GF-D8 (cell line): ENCODE measurements around the gene METTL25B.

Experiments
- DNase-seq: peaks from one replicate; lab custom pipeline; 2025; lab: John Stamatoyannopoulos, UW

Gene METTL25B

DNA sequence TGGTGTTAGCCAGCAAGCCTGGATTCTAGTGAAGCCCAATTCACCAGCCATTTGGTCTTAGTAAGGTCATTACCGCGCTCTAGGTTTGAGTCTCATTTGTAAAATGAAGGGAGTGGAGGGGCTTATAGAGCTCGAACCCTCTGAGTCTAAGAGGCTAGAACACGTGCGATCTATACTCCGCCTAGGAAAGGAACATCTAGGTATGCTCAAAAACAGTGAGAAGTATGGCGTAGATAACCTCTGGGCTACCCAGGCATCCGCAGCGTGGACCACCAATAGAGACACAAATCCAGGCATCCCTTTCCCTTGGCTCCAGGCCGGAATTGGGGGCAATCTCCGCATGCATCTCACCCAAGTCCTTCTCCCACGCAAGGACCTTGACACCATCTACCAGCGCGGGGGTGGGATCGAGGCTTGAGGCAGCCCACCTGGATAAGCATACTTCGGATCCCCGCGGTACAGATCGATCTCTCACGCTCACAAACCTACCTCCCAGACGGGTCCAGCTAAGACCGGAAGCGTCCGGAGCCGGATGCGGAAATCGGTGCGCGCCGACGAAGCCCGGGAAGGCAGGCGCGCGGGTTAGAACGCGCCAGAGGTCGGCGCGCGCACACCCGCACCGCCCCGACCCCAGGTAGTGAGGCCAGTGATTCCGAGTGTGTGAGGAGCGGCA lies at the start of gene METTL25B:
Gene METTL25B (plus strand): TSS at position 544 of the 673 bp plus-strand sequence. CDS start 636 bp downstream, outside the sequence.
- no peak for DNase-seq

DNA sequence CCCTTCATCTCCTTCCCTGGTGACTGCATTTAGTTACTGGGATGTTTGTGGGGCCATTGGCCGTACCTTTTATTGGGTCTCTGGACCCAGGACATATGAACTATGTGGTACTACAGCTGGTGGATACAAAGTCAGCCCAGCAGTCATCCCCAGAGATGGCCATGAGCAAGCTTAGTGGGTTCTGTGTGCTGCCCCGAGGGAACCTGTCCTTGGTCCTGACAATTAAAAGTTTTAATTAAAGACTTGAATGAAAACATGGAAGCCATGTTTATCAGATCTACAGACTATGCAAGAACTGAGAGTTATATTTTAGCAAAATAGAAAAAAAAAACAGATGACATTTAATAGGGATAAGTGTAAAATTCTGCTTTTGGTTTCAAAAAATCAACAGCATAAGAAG lies 48.2 kb upstream of the METTL25B start:
- DNase-seq = no peak

DNA sequence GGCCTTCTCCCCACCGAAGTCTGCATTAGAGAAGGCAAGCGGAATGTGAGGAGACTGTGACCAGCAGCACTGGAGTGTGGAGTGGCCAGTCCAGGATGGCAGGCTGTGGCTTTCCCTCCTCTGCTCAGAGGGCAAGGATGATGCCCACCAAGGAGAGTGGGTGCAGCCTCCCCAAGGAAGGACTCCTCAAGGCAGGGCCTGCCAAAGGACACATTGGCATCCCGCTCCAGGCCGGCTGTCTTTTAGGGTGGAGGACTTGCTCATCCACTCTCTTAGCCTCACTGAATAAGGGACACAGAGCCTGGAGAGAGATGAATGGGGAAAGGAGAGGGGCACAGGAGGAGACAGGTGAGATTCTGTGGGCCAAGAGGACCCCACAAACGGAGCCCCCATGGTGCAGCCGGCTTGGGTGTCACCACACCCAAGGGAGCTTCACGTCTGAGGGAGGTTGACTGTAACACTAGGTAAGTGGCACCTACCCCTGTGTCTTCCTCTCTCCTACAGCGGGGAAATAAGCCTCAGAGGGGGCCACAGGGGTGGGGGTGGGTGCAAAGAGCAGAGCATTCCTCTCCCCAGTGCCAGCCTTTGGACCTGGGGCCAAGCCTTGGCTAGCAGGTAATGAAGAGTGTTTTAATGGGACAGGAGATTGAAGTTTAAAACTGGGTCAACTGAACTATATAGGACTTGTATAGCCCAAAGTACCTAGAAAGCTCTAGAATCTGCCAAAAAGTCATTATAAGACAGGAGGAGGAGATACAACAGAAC lies 46.9 kb upstream of the METTL25B start:
- DNase-seq = no peak

DNA sequence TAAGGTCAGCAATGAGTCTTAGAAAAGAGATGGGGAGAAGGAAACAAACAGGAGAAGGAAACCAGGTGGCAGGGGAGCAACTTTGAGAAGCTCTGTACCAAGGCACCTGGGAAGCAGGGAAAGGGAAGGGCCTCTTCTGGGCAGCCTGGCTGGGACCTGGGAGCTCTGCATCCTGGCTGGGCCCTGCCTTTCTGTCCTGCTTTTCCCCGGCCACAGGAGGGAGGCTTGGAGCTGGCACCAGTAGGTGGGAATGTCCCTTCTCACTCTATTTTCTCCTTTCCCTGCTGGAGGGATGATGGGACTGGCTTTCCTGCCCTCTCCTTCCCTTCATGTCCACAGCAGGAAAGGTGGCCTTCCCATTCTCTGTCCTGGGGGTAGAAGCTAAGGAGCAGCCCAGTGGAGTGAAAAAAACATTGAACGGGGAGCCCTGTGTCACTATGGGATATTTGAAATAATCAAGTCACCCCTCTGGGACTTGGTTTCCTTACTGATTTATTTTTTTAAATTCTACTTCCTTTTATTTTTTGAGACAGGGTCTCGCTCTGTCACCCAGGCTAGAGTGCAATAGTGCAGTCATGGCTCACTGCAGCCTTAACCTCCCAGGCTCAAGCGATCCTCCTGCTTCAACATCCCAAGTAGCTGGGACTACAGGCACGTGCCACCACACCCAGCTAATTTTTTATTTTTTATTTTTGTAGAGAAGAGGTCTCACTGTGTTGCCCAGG lies 45.9 kb upstream of the METTL25B start:
- no peak for DNase-seq

DNA sequence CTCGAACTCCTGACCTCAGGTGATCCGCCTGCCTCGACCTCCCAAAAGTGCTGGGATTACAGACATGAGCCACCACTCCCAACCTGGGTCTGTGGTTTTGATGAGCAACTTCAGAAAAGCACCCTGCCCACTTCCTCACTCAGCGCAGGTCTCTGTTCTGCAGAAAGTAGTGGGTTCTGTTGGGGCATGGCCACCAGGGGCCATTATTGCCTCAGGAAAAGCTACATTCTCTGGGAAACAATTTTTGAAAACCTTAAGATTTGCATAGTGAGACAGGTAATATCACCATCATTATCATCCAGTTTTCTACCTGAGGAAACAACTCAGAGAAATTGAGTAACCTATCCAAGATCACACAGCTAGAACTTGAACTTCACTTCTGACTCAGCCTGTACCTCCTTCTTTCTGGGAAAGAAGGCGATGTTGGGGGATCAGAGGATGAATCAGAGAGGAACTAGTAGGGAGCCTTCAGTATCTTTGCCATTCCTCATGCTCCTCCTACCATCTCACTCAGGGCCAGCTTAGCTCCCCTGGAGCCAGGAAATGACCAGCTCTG lies 44.0 kb upstream of the METTL25B start:
- DNase-seq = no peak

DNA sequence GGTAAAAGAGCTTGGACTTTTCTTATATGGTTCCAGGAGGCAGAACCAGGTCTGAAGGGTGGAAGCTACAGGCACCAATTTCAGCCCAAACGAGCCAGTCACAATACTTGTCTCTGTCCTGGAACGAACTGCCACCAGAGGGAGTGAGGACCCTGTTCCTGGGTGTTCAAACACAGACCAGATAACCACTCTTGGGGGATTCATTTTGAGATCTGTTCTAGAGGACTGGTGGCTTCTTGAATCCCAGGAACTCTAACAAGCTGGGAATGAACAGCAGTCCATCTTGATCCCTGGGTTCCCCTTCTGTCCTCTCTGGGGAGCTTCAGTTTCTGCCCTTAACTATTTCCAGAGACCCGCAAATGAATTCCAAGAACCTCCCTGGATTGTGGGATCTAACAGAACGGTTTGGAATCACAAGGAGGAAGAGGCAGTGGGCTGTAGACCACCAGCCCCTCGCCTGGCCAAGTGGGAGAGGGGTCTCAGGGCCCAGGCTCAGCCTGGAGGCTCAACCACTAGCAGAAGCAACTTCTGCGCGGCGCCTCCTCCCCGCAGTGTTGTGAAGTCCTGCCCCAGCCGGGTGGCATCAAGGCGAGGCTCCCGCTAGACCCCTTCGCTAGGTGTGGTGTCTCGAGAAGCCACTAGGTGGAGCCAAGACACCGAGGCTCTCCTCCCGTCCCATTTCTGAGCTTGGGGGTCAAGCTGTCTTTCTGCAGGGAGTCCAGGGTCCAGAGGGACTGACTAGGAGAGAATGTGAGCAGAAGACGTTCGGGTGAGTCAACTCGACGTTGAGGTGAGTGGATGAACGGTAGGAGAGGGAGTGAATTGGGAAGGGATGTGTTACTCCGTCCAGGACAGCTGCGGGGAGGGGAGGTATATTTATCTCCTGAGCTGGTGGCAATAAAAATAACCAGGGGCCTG lies 39.0 kb upstream of the METTL25B start:
- peak; percentile 19 for DNase-seq

DNA sequence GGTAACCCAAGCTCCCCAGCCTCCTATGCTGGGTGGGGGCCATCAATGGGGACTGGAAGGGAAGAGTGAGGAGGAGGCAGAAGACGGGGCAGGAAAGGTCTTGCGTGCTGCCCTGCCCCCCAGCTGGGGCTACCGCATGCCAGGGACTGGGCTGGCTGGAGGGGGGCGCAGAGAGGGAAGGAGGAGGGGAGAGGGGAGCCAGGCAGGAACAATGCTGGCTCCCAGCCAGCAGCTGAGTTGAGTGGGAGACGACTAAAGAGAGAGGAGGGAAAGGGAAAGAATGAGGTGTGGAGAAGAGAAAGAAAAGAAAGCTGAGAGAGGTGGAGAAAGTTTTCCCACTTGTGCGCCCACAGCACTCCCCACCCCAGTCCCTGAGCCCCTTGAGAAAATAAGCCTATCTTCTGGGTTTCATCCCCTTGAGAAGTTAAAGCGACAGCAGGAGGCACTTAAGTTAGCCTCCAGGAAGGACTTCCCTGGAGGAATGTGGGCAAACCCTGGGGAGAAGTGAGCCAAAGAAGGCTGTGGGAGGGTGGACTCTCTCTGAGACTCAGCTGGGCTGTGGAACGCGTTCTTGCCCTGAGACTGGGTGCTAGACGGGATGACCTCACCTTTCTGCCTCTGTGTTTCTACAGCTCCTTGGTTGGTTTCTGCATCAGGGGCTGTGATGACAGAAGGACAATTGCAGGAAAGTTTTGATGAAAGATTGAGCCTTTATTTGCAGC lies 38.2 kb upstream of the METTL25B start:
- no peak for DNase-seq

DNA sequence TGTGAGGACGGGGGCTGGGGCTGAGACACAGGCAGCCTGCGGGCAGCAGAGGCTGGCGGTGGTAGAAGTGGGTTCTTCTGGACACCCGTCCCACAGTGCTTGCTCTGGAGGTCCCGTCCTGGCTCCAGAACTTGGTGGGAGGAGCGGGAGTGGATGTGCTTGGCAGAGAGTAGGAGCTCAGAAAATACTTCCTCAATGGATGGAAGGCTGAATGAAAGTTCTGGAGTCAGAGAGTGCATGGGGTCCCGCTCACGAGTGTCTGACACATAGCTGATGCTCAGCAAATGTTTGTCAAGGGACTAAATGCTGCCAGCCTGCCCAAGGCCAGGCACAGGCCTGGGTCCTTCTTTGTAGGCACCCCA lies 37.6 kb upstream of the METTL25B start:
- DNase-seq = no peak

DNA sequence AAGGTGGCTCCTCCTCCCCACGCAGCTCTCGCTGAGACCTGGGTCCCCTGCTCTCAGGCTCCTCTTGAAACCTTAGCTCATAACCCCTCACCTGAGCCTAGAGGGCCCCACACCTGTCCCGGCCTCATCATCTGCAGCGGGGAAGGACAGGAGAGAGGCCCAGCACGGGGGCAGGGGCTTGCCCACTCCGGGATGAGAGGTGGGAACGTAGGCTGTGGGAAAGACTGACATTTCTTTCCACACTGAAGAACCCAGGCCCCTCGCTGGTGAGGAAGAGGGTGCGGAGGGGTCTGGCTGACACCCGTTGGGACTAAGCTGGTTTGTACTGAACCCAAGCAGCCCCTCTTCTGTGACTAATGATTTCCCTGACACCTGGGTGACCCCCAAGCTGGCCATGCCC lies 37.1 kb upstream of the METTL25B start:
- DNase-seq = no peak

DNA sequence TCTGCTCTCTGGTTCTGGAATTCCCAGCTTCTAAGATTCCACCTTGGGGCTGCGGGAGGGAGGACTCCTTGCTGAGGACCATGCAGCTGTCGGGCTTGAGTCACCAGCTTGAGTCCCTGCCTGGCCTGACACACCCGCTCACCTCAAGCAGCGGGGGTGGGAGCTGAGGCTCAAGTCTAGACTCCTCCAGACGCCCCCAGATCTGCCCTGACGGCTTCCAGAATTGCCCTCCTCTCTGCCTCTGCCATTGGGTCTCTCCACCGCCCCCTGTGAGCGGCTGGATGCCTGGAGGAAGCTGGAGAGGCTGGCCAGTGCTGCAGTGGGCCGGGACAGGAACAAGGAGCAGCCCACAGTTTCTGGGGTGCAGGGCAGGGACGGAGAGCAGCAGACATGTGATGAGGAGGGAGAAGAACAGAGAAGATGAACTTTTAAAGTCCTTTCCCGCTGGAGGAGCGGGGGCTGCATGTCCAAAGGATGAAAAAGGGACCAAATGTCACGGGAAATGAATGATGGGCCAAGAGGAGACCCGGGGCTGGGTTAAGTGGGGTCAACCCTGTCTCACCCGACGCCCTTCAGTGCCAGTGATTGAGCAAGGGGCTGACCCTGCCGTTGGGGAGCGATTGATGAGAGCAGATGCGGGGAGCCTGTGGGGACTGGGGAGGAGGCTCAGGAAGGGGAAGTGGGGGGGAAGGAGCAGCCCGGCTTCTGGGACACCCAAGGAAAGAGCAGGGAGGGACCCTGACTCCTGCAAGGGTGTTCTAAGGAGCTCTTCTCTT lies 36.4 kb upstream of the METTL25B start:
- DNase-seq = no peak

DNA sequence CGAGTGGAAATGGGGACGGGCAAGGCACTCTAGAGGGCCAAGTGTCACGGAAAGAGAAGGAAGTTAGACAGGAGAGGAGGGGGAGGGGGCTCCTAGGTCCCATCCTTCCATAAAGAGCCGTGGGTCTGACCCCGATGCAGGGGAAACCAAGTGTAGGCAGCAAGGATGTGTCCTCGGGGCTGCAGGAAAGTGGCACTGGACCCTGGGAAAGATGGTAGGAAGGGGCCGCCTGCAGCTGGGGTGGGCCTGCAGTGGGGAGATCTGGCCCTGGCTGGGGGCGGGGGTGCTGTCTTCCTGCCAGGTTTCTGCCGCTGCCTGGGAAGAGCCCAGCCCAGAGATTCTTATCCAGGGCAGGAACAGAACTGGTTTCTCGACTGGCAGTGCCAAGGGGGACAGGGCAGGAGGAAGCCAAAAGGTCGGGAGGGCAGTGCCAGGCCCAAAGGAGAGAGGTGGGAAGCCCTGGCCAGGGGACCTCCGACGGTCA lies 35.8 kb upstream of the METTL25B start:
- DNase-seq = no peak

DNA sequence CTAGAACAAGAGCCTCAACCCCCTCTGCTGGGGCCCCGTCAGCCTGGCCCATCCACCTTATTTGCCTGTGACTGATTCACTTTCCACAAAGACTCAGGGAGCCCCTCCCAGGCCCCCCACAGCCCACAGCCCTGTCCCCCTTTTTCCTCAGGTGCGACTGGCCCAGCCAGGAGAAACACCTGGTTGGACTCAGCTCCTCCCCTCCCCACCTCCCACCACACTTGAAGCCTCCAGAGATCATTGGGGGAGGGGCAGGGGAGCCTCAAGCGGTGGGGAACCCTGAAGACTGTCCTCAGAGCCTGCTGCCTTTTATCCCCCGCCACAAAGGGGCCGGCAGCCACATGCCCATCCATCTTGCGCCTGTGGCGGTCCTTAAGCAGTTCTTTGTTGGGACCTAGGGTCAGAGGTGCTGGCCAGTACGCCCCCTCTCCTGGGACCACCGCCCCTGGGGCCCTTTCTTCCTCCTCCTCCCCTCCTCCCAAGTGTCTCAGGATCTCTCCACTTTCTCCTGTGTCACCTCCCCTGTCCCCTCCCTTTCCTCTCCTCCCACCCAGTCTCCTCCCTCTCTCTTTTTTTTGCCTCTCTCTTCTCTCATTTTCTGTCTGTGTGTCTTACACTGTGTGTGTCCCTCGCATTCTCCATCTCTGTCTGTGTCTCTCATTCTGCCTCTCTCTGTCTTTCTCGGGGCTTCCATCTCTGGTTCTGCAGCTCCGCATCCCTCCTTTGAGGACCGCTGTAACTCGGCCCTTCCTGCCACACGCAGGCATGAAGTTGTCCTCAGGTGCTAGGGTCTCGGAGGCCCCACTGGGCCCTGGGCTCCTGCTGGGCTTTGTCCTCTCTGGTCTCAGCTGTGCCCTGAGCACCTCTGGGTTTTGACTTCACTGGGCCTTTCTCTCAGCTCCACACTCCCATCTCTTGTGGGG lies 35.1 kb upstream of the METTL25B start:
- no peak for DNase-seq

DNA sequence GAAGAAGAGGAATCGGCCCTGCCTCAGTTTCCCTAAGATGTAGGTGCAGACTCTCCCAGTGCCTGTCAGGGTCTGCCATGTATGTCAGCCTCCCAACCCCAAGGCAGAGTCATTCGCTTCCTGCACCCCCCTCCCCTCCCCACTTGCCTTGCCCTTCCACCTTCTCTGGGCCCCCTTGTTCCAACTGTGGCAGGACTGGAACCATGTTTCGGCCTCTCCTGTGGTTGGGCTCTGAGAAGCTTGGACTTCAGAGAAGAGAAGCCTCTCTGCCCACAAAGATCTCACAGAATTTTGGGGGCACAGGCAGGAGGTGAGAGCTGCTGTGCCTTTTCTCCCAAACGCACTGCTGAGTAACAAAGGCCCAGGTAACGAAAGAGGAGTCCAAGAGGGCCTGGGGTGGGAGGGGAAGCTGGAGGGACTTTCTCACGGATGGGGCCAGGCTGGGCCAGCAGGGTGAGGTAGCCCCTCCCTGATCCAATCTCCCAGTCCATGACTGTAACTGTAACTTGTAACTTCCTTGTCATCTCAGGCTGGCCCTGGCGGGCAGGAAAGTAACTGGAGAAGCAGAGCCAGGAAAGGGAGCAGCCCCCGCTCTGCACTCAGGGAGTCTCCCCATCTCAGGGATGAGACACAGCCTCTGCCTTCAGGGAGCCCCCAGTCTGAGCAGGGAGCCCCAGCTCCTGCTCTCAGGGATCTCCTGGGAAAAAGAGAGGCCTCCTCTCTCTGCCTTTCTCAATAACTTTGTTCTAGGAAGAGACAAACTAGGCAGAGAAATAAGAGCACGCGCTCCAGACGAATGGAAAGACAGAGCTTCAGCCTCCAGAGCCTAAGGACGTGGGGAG lies 34.2 kb upstream of the METTL25B start:
- DNase-seq = no peak

DNA sequence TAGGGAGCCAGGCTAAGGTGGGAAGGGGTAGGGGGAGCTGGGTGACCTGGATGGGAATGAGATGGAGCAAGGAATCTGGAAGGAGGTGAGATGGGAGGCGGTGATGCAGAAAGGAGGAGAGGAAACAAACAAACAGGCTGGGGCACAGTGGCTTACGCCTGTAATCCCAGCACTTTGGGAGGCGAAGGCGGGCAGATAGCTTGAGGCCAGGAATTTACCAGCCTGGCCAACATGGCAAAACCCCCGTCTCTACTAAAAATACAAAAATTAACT lies 33.6 kb upstream of the METTL25B start:
- no peak for DNase-seq

DNA sequence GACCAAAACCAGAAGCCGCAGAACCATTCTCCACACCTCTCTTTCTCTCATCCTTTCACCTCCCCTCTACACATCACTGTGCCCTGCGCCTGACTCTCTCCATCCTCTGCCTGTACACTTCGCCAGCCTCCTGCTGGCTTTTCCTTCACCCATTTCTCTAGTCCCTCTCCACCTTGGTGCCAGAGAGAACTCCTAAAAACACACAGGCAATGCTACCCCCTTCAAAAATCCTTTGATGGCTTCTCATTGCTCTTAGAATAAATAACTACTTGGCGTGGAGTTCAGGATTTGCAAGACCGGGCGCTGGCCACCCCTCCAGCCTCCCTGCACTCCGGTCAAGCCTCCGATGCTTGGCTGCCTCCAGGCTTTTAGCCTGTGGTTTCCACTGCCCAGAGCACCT lies 31.5 kb upstream of the METTL25B start:
- no peak for DNase-seq

DNA sequence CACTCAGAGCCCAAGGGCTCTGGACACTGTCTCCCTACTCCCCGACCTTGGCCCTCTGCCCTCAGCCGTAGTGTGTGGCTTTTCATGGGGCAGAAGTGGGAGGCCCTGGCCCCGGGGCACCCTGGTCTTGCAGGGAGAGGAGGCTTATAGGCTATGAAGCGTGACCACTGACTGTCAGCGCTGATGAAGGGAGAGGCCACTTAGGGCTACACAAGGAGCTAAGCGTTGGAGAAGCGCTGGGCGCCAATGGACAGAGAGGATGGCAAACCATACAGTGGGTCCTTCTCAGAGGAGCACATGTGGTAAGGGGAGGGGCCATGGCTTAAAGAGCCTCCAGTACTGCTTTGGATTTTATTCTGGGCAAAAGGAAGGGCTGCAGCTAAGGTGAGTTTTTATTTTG lies 30.8 kb upstream of the METTL25B start:
- DNase-seq = no peak

DNA sequence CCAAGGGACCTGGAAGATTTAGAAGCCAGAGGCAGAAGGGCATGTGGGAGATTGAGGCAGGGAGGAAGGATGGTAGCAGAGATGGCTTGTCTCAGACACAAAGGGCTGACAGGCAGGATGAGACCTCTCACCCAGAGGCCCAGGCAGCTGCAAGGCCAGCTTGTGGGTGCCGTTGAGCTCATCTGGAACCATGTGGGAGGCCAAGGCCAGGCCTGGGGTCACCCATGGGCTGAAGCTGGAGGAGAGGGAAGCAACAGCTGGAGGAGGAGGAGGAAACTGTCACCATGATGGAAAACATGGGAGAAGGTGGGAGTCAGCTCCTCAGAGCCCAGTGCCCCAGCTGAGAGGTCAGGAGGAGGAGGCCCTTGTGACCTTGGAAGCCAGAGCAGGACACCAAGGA lies 29.3 kb upstream of the METTL25B start:
- DNase-seq = no peak
